ENCODE data around the gene PRR7.

The PRR7 gene

DNA sequence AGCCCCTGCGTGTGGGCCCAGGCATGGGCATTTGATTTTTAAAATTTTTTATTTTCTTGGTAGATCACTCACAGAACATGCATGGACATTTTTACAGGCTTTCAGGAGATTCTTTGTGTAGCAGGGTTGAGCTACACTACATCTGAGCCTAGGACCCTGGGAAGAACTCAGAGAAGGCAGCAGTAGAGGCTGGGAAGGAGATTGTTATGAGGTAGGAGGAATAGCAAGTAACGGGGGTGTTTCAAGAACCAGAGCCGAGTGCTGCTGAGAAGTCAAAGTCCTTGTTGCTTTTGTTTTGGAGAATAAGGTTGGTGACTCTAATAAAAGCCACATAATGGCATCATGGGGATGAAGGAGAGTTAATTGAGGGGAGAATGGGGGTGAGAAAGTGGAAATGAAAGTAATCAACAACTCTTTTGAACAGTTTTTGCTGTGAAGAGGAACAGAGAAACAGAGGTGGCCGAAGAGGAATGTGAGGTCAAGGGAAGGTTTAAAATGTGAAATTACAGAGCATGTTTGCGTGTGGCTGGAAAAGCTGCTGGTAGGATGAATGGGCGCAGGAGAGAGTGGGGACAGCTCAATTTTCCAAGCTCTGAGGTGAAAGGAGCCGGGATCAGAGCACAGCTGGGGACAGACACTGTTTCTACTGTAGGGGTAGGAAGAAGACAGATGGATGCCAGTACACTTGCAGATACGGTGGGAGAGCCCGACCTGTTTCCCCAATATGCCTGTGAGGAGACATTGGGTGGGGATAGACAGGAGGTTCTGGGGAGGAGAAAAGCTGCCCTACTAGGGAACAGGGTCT is 55.5 kb downstream of the PRR7 start:
- no peak overlapping the region for H3K27ac Mint-ChIP-seq
- H3K4me3 Mint-ChIP-seq = no peak overlapping the region
- peaks cover 11% of the 10 kb centered on the region for H3K4me1 Mint-ChIP-seq (ENCODE audit: low read depth)
- no peak for DNase-seq (ENCODE audit: low spot score)
- no peaks in the 10 kb centered on the region for H3K9me3 Mint-ChIP-seq
- no peaks in the 10 kb centered on the region for H3K36me3 Mint-ChIP-seq (ENCODE audit: low read depth)
- H3K27me3 Mint-ChIP-seq (ENCODE audit: low read depth) = peaks cover 17% of the 10 kb centered on the region

- Mint-ChIP-seq H3K27ac (no peak overlapping the region), H3K36me3 (ENCODE audit: low read depth) (peaks cover 2% of the 10 kb centered on the region)
These were observed 56.3 kb downstream of the PRR7 start for GRCh38 chr5:177502886-177503285.

GRCh38 chr5:177503351-177504085 is 56.9 kb downstream of the PRR7 start:
- DNase-seq (ENCODE audit: low spot score) = no peak
- Mint-ChIP-seq H3K4me1 (ENCODE audit: low read depth) (peaks cover 6% of the 10 kb centered on the region), H3K27ac (no peak overlapping the region), H3K4me3 (no peak overlapping the region), H3K27me3 (ENCODE audit: low read depth) (peaks cover 13% of the 10 kb centered on the region), H3K36me3 (ENCODE audit: low read depth) (peaks cover 2% of the 10 kb centered on the region), H3K9me3 (no peaks in the 10 kb centered on the region)

More at GRCh38 chr5:177502886-177503285, 56.3 kb downstream of the PRR7 start:
- H3K4me1 Mint-ChIP-seq (ENCODE audit: low read depth) = peaks cover 10% of the 10 kb centered on the region
- peaks cover 17% of the 10 kb centered on the region for H3K27me3 Mint-ChIP-seq (ENCODE audit: low read depth)
- H3K4me3 Mint-ChIP-seq = no peak overlapping the region
- H3K9me3 Mint-ChIP-seq = no peaks in the 10 kb centered on the region
- no peak for DNase-seq (ENCODE audit: low spot score)

GRCh38 chr5:177504086-177505056 is 57.8 kb downstream of the PRR7 start:
- H3K4me1 Mint-ChIP-seq (ENCODE audit: low read depth) = peaks cover 4% of the 10 kb centered on the region
- peaks cover 2% of the 10 kb centered on the region for H3K36me3 Mint-ChIP-seq (ENCODE audit: low read depth)
- H3K4me3 Mint-ChIP-seq = no peak overlapping the region
- DNase-seq (ENCODE audit: low spot score) = no peak
- no peaks in the 10 kb centered on the region for H3K9me3 Mint-ChIP-seq
- H3K27me3 Mint-ChIP-seq (ENCODE audit: low read depth) = peaks cover 8% of the 10 kb centered on the region
- H3K27ac Mint-ChIP-seq = no peak overlapping the region

GRCh38 chr5:177505075-177505474 is 58.5 kb downstream of the PRR7 start:
- Mint-ChIP-seq H3K4me1 (ENCODE audit: low read depth) (peaks cover 6% of the 10 kb centered on the region), H3K27me3 (ENCODE audit: low read depth) (peaks cover 3% of the 10 kb centered on the region), H3K4me3 (no peak overlapping the region), H3K9me3 (no peaks in the 10 kb centered on the region), H3K27ac (no peak overlapping the region), H3K36me3 (ENCODE audit: low read depth) (peaks cover 2% of the 10 kb centered on the region)
- DNase-seq (ENCODE audit: low spot score) = no peak

All from T-helper 2 cell treated with Interferon-gamma antibody and Interleukin-4, amounts not matched to agents 5 μg/mL and 100 μg/mL, for 36 hours (primary cell).